Bronchial smooth muscle cell (primary cell): Measurements from ENCODE around the gene OR5H14. TPM values are rescaled to one million over a fixed set of nuclear protein-coding genes. Genes with fewer than 3 reads are reported as not detected.

ENCODE experiments used
- total RNA-seq: library from RNA; depleted of rRNA; stranded (reverse); fragments of >200 nt; gene quantifications from 2 replicates; pipeline ENCODE4 v1.2.1, GENCODE V29; 2014

Gene OR5H14
- total RNA-seq, result not detected in 2 replicates

GRCh38 chr3:98147179-98147578 lies at the start of gene OR5H14:
OR5H14 (plus strand) TSS chr3:98147479; CDS start chr3:98149386, 1,907 bp downstream.

DNA sequence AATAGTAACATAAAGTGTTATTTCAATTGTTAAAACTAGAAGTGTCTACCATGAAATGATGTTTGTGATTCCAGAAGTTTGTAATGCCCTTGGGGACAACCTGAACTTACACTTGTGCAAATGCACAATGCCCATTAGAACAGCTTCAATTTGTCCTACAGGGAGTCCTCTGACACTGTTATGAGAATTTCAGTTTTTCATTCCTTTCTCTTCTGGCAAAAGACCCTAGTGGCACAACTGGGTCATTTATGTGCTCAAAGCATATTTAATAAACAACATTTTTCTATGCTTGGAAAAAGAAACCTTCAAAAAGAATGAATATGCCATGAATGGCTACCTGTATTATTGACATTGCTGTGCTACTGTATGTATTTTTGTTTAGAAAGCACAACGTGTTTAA lies 16.9 kb upstream of the OR5H14 start, which contains the start of gene OR5H1:
OR5H1 (plus strand) TSS at position 301 of the 400 bp plus-strand sequence. CDS start 1,977 bp downstream, outside the sequence.

DNA sequence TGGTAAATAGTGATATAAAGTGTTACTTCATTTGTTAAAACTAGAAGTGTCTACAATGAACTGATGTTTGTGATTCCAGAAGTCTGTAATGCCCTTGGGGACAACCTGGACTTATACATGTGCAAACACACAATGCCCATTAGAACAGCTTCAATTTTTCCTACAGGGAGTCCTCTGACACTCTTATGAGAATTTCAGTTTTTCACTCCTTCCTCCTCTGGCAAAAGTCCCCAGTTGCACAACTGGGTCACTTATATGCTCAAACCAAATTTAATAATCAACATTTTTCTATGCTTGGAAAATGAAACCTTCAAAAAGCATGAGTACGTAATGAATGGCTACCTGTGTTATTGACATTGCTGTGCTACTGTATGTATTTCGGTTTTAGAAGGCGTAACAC lies 19.1 kb downstream of the OR5H14 start, which contains the start of gene OR5H15:
OR5H15 (plus strand) TSS at position 301 of the 400 bp plus-strand sequence. CDS start 2,004 bp downstream, outside the sequence.

Other genes starting within 250 kb of the OR5H14 start
- gene RIOX2, start 175.0 kb upstream of the OR5H14 start, total RNA-seq, result 26.9 and 27.7 TPM in 2 replicates
- gene GABRR3, start 112.2 kb upstream of the OR5H14 start, total RNA-seq, result not detected in 2 replicates
- gene OR5AC2, start 60.3 kb upstream of the OR5H14 start, total RNA-seq, result not detected in 2 replicates
- gene OR5H1, start 16.8 kb upstream of the OR5H14 start, total RNA-seq, result not detected in 2 replicates
- gene OR5H15, start 19.2 kb downstream of the OR5H14 start, total RNA-seq, result not detected in 2 replicates
- gene OR5H6, start 116.8 kb downstream of the OR5H14 start, total RNA-seq, result not detected in 2 replicates
- not detected in 2 replicates for gene OR5H2, start 135.0 kb downstream of the OR5H14 start, total RNA-seq
- not detected in 2 replicates for gene OR5K4, start 206.4 kb downstream of the OR5H14 start, total RNA-seq
- gene OR5K3, start 243.2 kb downstream of the OR5H14 start, total RNA-seq, result not detected in 2 replicates